ENCODE results near the gene ZFAND2B. TPM values are rescaled to one million over a fixed set of nuclear protein-coding genes. Genes with fewer than 3 reads are reported as not detected.

Gene ZFAND2B
- total and polyA plus RNA-seq, 2 donors from 2014 or later, result 44.8 to 72.6 TPM

GRCh38 chr2:219169930-219170654 is 36.5 kb upstream of the ZFAND2B start, which contains the start of gene SLC23A3:
TSS of gene SLC23A3 (minus strand) at chr2:219170029. CDS start at chr2:219169984, 45 bp downstream.
- FAIRE-seq (no peak), DNase-seq (peak in 1 of 5 donors; percentile 26)
- H3K9me3 ChIP-seq (ENCODE audit: control insufficient read depth in 2 of 3, insufficient read depth in 1 of 3, low read length in 3 of 3), result no peaks in the 10 kb centered on the region
- intact Hi-C loops (cut with DNase I), result loop anchor here (10.0 kb wide), 1 partner anchor 115 kb away; no protein-coding TSS in a partner anchor
- peak within 1 kb of the TSS in 2 of 3 donors; percentile 18 to 50 for H3K4me3 ChIP-seq (ENCODE audit: low read length in 3 of 3)
- TF ChIP-seq, protein P1, sequence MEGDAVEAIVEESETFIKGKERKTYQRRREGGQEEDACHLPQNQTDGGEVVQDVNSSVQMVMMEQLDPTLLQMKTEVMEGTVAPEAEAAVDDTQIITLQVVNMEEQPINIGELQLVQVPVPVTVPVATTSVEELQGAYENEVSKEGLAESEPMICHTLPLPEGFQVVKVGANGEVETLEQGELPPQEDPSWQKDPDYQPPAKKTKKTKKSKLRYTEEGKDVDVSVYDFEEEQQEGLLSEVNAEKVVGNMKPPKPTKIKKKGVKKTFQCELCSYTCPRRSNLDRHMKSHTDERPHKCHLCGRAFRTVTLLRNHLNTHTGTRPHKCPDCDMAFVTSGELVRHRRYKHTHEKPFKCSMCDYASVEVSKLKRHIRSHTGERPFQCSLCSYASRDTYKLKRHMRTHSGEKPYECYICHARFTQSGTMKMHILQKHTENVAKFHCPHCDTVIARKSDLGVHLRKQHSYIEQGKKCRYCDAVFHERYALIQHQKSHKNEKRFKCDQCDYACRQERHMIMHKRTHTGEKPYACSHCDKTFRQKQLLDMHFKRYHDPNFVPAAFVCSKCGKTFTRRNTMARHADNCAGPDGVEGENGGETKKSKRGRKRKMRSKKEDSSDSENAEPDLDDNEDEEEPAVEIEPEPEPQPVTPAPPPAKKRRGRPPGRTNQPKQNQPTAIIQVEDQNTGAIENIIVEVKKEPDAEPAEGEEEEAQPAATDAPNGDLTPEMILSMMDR (IDR thresholded peaks at IDR 0.05; ENCODE audit: borderline replicate concordance, extremely low read depth, insufficient read depth), result no peak
- H3K36me3 ChIP-seq (ENCODE audit: control insufficient read depth in 2 of 3, insufficient read depth in 3 of 3, low read length in 3 of 3), result peaks cover 5 to 29% (median 16%) of the 10 kb centered on the region in 3 donors
- H3K4me1 ChIP-seq (ENCODE audit: control insufficient read depth in 2 of 3, insufficient read depth in 2 of 3, low read depth in 1 of 3, low read length in 3 of 3), result peaks cover 0 to 35% (median 23%) of the 10 kb centered on the region in 3 donors
- peak within 1 kb of the TSS; percentile 44 to 79 for H3K27ac ChIP-seq (ENCODE audit: low read depth in 2 of 2, low read length in 2 of 2)
- H3K27me3 ChIP-seq (ENCODE audit: control insufficient read depth, insufficient read depth, low read length), result no peaks in the 10 kb centered on the region
- H3K9ac ChIP-seq (ENCODE audit: low read length in 3 of 3), result peak within 1 kb of the TSS in 1 of 3 donors; percentile 2

GRCh38 chr2:219171231-219171651 is 35.3 kb upstream of the ZFAND2B start:
- no peaks in the 10 kb centered on the region for H3K9me3 ChIP-seq (ENCODE audit: control insufficient read depth in 2 of 3, insufficient read depth in 1 of 3, low read length in 3 of 3)
- peaks cover 5 to 41% (median 32%) of the 10 kb centered on the region in 3 donors for H3K4me1 ChIP-seq (ENCODE audit: control insufficient read depth in 2 of 3, insufficient read depth in 2 of 3, low read depth in 1 of 3, low read length in 3 of 3)
- TF ChIP-seq, protein P1 (IDR thresholded peaks at IDR 0.05; ENCODE audit: borderline replicate concordance, extremely low read depth, insufficient read depth), result peak; percentile 54
- no peak overlapping the region for H3K4me3 ChIP-seq (ENCODE audit: low read length in 3 of 3)
- no peaks in the 10 kb centered on the region for H3K27me3 ChIP-seq (ENCODE audit: control insufficient read depth, insufficient read depth, low read length)
- peaks cover 5 to 30% (median 16%) of the 10 kb centered on the region in 3 donors for H3K36me3 ChIP-seq (ENCODE audit: control insufficient read depth in 2 of 3, insufficient read depth in 3 of 3, low read length in 3 of 3)
- H3K27ac ChIP-seq (ENCODE audit: low read depth in 2 of 2, low read length in 2 of 2), result peak overlapping the region; percentile 80 to 82
- H3K9ac ChIP-seq (ENCODE audit: low read length in 3 of 3), result no peak overlapping the region
- DNase-seq (peak in 4 of 5 donors; percentile 40 to 84 (median 66)), FAIRE-seq (peak; percentile 74)
- intact Hi-C loops (cut with DNase I), result no loop called here

- Histone ChIP-seq H3K9ac (ENCODE audit: low read length in 3 of 3) (no peak overlapping the region), H3K4me3 (ENCODE audit: low read length in 3 of 3) (no peak overlapping the region), H3K27me3 (ENCODE audit: control insufficient read depth, insufficient read depth, low read length) (no peaks in the 10 kb centered on the region), H3K36me3 (ENCODE audit: control insufficient read depth in 2 of 3, insufficient read depth in 3 of 3, low read length in 3 of 3) (peaks cover 5 to 30% (median 16%) of the 10 kb centered on the region in 3 donors), H3K27ac (ENCODE audit: low read depth in 2 of 2, low read length in 2 of 2) (peak overlapping the region; percentile 80 to 82), H3K4me1 (ENCODE audit: control insufficient read depth in 2 of 3, insufficient read depth in 2 of 3, low read depth in 1 of 3, low read length in 3 of 3) (peaks cover 5 to 41% (median 32%) of the 10 kb centered on the region in 3 donors), H3K9me3 (ENCODE audit: control insufficient read depth in 2 of 3, insufficient read depth in 1 of 3, low read length in 3 of 3) (no peaks in the 10 kb centered on the region)
- TF ChIP-seq, protein P1 (IDR thresholded peaks at IDR 0.05; ENCODE audit: borderline replicate concordance, extremely low read depth, insufficient read depth), result no peak
- no peak for FAIRE-seq
- peak in 1 of 5 donors; percentile 73 for DNase-seq
- intact Hi-C loops (cut with DNase I), result no loop called here
These were observed 34.1 kb upstream of the ZFAND2B start for GRCh38 chr2:219172231-219173154.
